ENCODE results near the gene WDR45B. TPM values are rescaled to one million over a fixed set of nuclear protein-coding genes. Genes with fewer than 3 reads are reported as not detected.

The WDR45B gene
- polyA plus RNA-seq, 1 of the 3 experiments (the other 2 are of a cell fraction) = 171 TPM

- TF ChIP-seq PBX3 (IDR thresholded peaks at IDR 0.05) = no peak
Measured at GRCh38 chr17:82692268-82692667, 44.0 kb upstream of the WDR45B start (continued).

DNA sequence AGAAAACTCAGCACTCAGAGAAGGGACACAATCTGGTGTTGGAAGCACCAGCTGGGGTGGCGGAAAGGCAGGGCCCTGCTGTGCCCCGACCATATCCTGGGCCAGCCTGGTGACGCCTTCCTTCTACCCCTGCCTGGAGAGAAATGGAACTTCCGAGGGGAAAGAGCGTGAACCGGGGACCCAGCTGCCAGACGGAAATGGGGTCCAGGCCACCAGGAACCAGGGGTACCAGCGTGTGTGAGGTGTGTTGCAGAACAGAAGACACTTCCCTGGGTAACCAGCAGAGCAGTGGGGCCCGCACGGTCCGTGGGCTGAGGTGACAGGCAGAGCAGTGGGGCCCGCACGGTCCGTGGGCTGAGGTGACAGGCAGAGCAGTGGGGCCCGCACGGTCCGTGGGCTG, 43.5 kb upstream of the WDR45B start:
- Histone ChIP-seq H4K20me1 (ENCODE audit: insufficient read depth) (no peaks in the 10 kb centered on the region), H3K9me2 (no peaks in the 10 kb centered on the region), H2AFZ (ENCODE audit: low read depth) (no peak overlapping the region), H3K27ac (ENCODE audit: low read depth in 2 of 2, low read length in 1 of 2) (no peak overlapping the region), H3K36me3 (replicated peaks in 1 of 2; ENCODE audit: control insufficient read depth in 1 of 2, insufficient read depth in 2 of 2, low read length in 1 of 2) (peaks cover 0 to 8% of the 10 kb centered on the region in 2 experiments), H3K79me2 (ENCODE audit: insufficient read depth) (0 out of 2 replicates have a peak, but pooled peaks cover 4% of the 10 kb centered on the region), H3K9ac (no peak overlapping the region), H3K9me3 (no peaks in the 10 kb centered on the region; the same call in 1 of the 2 replicates), H3K27me3 (ENCODE audit: insufficient read depth) (no peaks in the 10 kb centered on the region), H3K4me3 (ENCODE audit: low read depth in 2 of 2, low read length in 1 of 2) (no peak overlapping the region), H3K4me1 (ENCODE audit: control insufficient read depth in 1 of 2, insufficient read depth in 2 of 2, low read depth in 1 of 2, low read length in 1 of 2) (no peaks in the 10 kb centered on the region; a peak in 1 of 4 replicates), H3K4me2 (no peak overlapping the region), H3F3A (replicated peaks; ENCODE audit: insufficient read depth) (no peaks in the 10 kb centered on the region)
- TF ChIP-seq, protein P1, sequence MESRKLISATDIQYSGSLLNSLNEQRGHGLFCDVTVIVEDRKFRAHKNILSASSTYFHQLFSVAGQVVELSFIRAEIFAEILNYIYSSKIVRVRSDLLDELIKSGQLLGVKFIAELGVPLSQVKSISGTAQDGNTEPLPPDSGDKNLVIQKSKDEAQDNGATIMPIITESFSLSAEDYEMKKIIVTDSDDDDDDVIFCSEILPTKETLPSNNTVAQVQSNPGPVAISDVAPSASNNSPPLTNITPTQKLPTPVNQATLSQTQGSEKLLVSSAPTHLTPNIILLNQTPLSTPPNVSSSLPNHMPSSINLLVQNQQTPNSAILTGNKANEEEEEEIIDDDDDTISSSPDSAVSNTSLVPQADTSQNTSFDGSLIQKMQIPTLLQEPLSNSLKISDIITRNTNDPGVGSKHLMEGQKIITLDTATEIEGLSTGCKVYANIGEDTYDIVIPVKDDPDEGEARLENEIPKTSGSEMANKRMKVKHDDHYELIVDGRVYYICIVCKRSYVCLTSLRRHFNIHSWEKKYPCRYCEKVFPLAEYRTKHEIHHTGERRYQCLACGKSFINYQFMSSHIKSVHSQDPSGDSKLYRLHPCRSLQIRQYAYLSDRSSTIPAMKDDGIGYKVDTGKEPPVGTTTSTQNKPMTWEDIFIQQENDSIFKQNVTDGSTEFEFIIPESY (IDR thresholded peaks at IDR 0.05; ENCODE audit: borderline replicate concordance, low read depth) = no peak
- TF ChIP-seq GABPA (IDR thresholded peaks at IDR 0.05; ENCODE audit: low read depth) (no peak), MEF2A (IDR thresholded peaks at IDR 0.05; ENCODE audit: borderline replicate concordance, low read depth) (no peak), NFIC (IDR thresholded peaks at IDR 0.05; ENCODE audit: borderline replicate concordance) (no peak), YY1 (IDR thresholded peaks at IDR 0.05; ENCODE audit: low read depth) (no peak)
- TF ChIP-seq, protein P2, sequence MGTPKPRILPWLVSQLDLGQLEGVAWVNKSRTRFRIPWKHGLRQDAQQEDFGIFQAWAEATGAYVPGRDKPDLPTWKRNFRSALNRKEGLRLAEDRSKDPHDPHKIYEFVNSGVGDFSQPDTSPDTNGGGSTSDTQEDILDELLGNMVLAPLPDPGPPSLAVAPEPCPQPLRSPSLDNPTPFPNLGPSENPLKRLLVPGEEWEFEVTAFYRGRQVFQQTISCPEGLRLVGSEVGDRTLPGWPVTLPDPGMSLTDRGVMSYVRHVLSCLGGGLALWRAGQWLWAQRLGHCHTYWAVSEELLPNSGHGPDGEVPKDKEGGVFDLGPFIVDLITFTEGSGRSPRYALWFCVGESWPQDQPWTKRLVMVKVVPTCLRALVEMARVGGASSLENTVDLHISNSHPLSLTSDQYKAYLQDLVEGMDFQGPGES (IDR thresholded peaks at IDR 0.05; ENCODE audit: low read depth, low read length) = no peak
- ChIA-PET CTCF (interaction anchor here (1.5 kb wide), 1 partner anchor 83 kb away, joined by 3 read pairs; no protein-coding TSS in a partner anchor), POLR2A (no interaction called here)
- WGBS (ENCODE audit: low lambda C conversion rate) = 92% methylated on average over 11 of the region's 17 CpGs
- DNase-seq = no peak

DNA sequence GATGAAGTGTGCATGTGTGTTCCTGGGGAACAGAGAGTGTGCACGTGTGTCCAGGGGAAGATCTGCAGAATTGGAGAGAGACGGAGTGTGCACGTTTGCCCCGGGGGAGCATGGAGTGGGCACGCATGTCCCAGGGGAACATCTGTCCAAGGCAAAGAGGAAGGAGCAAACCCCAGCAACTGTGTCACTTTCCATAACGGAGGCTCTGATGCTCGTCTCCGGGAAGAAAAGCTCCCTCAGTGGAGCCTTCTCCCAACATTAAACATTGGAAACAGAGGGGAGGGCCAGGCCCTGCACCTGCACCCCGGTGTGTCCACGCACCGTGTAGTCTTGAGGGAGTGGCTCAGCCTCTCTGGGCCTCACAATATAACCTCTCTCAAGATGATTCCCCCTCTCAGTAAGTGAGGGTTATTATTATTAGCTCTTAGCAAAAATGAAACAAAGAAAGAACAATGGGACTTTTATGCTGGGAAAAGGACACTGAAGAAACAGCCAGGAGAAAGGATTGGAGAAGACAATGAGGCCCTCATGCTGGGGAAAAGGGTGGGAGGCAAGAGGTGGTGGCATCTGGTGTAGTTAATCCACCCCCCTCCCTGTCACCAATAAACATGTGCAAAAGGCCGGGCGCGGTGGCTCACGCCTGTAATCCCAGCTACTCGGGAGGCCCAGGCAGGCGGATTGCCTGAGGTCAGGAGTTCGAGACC, 42.7 kb upstream of the WDR45B start:
- ChIA-PET POLR2A (interaction anchor here (0.6 kb wide), 1 partner anchor 583 kb away, joined by 3 read pairs; no protein-coding TSS in a partner anchor), CTCF (no interaction called here)
- Histone ChIP-seq H3K4me2 (no peak overlapping the region), H3K9ac (no peak overlapping the region), H3K4me3 (ENCODE audit: low read depth in 2 of 2, low read length in 1 of 2) (no peak overlapping the region), H3K9me3 (no peaks in the 10 kb centered on the region; the same call in 1 of the 2 replicates), H3K27ac (ENCODE audit: low read depth in 2 of 2, low read length in 1 of 2) (no peak overlapping the region), H3K9me2 (no peaks in the 10 kb centered on the region), H3F3A (replicated peaks; ENCODE audit: insufficient read depth) (no peaks in the 10 kb centered on the region), H3K4me1 (ENCODE audit: control insufficient read depth in 1 of 2, insufficient read depth in 2 of 2, low read depth in 1 of 2, low read length in 1 of 2) (no peaks in the 10 kb centered on the region), H2AFZ (ENCODE audit: low read depth) (no peak overlapping the region), H4K20me1 (ENCODE audit: insufficient read depth) (no peaks in the 10 kb centered on the region), H3K36me3 (replicated peaks in 1 of 2; ENCODE audit: control insufficient read depth in 1 of 2, insufficient read depth in 2 of 2, low read length in 1 of 2) (peaks cover 0 to 7% of the 10 kb centered on the region in 2 experiments), H3K27me3 (ENCODE audit: insufficient read depth) (no peaks in the 10 kb centered on the region), H3K79me2 (ENCODE audit: insufficient read depth) (0 out of 2 replicates have a peak, but pooled peaks cover 4% of the 10 kb centered on the region)
- WGBS (ENCODE audit: low lambda C conversion rate) = 84% methylated on average over 18 of the region's 18 CpGs
- DNase-seq = no peak
- TF ChIP-seq TAF1 (IDR thresholded peaks at IDR 0.05; ENCODE audit: borderline replicate concordance, low read depth, low read length) (no peak), RCOR1 (IDR thresholded peaks at IDR 0.05; ENCODE audit: low read length) (no peak), RXRA (IDR thresholded peaks at IDR 0.05; ENCODE audit: borderline replicate concordance, low read depth) (no peak), TCF12 (IDR thresholded peaks at IDR 0.05) (no peak), SMC3 (IDR thresholded peaks at IDR 0.05; ENCODE audit: low read depth, low read length) (no peak), MXI1 (IDR thresholded peaks at IDR 0.05; ENCODE audit: low read depth, low read length) (no peak), USF1 (IDR thresholded peaks at IDR 0.05; ENCODE audit: borderline replicate concordance, low read depth) (no peak)
- TF ChIP-seq, protein P3, sequence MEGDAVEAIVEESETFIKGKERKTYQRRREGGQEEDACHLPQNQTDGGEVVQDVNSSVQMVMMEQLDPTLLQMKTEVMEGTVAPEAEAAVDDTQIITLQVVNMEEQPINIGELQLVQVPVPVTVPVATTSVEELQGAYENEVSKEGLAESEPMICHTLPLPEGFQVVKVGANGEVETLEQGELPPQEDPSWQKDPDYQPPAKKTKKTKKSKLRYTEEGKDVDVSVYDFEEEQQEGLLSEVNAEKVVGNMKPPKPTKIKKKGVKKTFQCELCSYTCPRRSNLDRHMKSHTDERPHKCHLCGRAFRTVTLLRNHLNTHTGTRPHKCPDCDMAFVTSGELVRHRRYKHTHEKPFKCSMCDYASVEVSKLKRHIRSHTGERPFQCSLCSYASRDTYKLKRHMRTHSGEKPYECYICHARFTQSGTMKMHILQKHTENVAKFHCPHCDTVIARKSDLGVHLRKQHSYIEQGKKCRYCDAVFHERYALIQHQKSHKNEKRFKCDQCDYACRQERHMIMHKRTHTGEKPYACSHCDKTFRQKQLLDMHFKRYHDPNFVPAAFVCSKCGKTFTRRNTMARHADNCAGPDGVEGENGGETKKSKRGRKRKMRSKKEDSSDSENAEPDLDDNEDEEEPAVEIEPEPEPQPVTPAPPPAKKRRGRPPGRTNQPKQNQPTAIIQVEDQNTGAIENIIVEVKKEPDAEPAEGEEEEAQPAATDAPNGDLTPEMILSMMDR (IDR thresholded peaks at IDR 0.05) = no peak
- TF ChIP-seq, protein P1 (IDR thresholded peaks at IDR 0.05; ENCODE audit: borderline replicate concordance, low read depth) = no peak

Data from SK-N-SH (cell line).